ENCODE measurements around the gene MTMR12.

The MTMR12 gene

DNA sequence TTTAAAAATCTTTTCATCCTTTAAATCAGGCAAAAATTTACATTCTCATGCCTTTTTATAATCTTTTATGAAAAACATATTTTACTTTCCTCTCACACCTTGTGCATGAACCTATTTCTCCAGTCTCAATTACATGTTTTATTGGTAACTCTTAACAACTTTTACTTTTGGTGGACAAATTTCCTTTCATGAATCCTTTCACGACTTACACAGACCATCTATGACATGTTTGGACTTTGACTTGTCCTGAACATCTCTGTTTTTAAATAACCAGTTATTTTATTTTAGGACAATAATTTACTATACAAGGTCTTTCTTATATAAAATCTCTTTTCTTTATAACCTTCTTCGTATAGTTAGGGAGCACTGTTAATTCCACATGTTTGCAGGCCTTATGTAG, 26.5 kb upstream of the MTMR12 start:
- TF ChIP-seq, protein P1, sequence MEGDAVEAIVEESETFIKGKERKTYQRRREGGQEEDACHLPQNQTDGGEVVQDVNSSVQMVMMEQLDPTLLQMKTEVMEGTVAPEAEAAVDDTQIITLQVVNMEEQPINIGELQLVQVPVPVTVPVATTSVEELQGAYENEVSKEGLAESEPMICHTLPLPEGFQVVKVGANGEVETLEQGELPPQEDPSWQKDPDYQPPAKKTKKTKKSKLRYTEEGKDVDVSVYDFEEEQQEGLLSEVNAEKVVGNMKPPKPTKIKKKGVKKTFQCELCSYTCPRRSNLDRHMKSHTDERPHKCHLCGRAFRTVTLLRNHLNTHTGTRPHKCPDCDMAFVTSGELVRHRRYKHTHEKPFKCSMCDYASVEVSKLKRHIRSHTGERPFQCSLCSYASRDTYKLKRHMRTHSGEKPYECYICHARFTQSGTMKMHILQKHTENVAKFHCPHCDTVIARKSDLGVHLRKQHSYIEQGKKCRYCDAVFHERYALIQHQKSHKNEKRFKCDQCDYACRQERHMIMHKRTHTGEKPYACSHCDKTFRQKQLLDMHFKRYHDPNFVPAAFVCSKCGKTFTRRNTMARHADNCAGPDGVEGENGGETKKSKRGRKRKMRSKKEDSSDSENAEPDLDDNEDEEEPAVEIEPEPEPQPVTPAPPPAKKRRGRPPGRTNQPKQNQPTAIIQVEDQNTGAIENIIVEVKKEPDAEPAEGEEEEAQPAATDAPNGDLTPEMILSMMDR (IDR thresholded peaks at IDR 0.05; ENCODE audit: extremely low read depth, insufficient read depth, missing control alignments), result no peak
- DNase-seq (ENCODE audit: low spot score), result no peak
- in situ Hi-C loops (cut with MboI; ENCODE audit: low pct_unique_long_range_greater_than_20kb, low sequenced_read_pairs, unreplicated experiment), result no loop called here

DNA sequence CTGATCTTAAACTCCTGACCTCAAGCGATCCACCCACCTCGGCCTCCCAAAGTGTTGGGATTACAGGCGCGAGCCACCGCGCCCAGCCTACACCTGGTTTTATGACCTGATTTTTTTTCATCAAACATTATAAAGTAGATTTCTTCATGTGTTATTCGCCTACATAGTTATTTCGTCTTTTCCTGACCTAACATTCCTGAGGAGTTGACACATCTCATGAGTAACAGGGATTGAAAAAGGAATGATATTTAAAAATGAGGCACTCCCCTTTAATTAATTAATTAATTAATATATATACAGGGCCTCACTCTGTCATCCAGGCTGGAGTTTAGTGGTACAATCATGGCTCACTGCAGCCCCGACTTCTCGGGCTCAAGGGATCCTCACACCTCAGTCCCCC, 20.2 kb upstream of the MTMR12 start:
- DNase-seq (ENCODE audit: low spot score), result no peak
- in situ Hi-C loops (cut with MboI; ENCODE audit: low pct_unique_long_range_greater_than_20kb, low sequenced_read_pairs, unreplicated experiment), result no loop called here
- TF ChIP-seq, protein P1 (IDR thresholded peaks at IDR 0.05; ENCODE audit: extremely low read depth, insufficient read depth, missing control alignments), result no peak

DNA sequence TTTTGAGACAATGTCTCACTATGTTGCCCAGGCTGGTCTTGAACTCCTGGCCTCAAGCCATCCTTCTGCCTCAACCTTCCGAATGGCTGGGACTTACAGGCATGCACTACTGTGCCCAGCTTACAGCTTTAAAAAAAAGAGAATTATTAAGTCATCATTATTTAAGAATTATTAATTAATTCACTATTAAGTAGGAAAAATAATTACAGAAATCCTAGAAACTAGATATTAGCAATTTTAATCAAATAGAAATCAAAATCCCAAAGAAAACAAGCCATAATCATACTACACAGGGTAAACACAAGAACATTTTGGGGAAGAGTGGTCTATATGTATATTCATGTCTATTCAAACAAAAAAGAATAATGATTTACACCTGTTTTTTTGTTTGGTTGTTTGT, 19.6 kb upstream of the MTMR12 start:
- in situ Hi-C loops (cut with MboI; ENCODE audit: low pct_unique_long_range_greater_than_20kb, low sequenced_read_pairs, unreplicated experiment), result no loop called here
- DNase-seq (ENCODE audit: low spot score), result no peak
- TF ChIP-seq, protein P1 (IDR thresholded peaks at IDR 0.05; ENCODE audit: extremely low read depth, insufficient read depth, missing control alignments), result no peak

DNA sequence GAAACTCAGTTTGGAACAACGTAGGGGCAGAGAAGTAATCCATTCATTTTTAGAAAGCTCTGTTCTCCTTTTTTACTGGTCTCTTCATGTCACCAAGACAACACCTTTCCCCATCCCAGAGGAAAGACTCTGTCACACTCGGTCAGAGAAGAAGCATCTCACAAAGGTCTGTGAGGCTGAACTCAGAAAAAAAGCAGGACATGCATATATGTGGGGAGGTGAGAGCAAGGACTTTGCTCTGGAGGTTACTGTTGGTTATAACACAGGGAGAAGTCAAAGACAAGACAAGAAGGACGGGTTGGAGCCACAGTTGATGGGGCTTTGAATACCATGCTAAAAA, 19.2 kb upstream of the MTMR12 start:
- TF ChIP-seq, protein P1 (IDR thresholded peaks at IDR 0.05; ENCODE audit: extremely low read depth, insufficient read depth, missing control alignments), result no peak
- DNase-seq (ENCODE audit: low spot score), result no peak
- in situ Hi-C loops (cut with MboI; ENCODE audit: low pct_unique_long_range_greater_than_20kb, low sequenced_read_pairs, unreplicated experiment), result no loop called here

DNA sequence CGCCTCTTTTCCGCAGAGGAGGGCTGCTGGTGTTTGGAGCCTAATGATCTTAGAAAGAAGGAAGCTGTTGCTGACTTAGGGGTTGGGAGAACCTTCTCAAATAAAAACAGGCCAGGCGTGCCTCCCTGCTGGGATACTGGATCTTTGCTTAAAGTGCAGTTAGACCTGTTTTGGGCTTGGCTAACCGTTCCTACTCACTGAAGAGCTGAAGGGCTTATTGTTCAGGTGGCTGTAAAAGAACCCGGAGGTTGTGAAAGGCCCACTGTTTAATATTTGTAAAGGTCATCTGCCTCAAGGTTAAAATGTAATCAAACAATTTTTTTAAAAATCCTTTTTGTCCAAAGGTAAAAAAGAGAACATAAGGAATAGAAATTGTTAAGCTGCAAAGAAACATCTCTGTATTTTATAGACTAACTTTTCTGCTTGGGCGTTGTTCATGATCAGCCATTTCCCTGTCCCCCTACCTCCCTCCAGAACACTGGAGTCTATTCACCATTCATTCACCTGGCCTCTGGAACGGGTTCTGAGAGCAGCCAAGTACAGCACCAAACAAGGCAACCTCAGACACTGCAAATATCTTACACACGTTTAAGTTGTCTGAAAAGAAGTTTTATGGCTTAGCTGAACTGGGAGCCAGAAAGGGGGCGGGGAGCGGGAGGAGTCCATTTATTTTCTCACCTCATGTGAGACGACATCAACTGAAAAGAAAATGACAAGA, 18.6 kb upstream of the MTMR12 start:
- TF ChIP-seq, protein P1 (IDR thresholded peaks at IDR 0.05; ENCODE audit: extremely low read depth, insufficient read depth, missing control alignments), result no peak
- in situ Hi-C loops (cut with MboI; ENCODE audit: low pct_unique_long_range_greater_than_20kb, low sequenced_read_pairs, unreplicated experiment), result no loop called here
- no peak for DNase-seq (ENCODE audit: low spot score)

DNA sequence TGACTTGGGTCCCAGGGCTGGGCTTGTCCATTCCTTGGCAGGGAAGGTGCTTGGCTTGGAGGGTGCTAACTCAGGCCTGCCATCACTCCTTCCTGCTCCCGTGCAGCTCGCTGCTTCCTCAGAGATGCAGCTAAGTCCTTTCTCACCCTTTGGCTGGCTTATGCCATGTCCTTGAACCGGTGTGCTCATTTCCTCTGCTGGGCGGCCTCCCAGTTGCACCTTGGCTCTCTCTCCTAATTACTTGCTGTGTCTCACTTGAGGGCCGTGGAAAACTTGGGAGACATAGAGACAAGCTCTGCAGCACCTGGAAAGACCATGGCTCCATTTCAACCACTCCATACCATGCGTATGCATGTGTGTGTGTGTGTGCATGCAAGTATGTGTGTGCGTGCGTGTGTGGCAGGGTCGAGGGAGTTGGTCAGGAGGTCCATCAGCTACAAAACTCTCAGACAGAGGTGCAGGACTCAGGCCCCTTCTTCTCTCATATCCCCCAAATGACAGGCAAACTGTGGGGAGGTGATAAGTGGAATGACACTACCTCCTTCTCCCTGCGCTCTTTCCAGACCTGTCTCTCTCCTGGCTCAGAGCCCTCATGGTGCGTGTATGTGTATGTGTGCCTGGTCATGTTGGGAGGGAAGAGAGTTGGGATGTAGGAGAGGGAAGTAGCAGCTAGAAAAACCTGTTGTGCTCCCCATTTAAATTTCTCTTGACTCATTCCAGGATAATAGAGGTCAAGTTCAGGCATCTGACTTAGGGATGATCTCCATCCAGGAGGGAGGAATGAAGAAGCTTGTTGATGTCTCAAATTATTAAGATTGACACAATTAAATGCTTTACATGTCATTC, 17.6 kb upstream of the MTMR12 start:
- DNase-seq (ENCODE audit: low spot score), result no peak
- in situ Hi-C loops (cut with MboI; ENCODE audit: low pct_unique_long_range_greater_than_20kb, low sequenced_read_pairs, unreplicated experiment), result no loop called here
- TF ChIP-seq, protein P1 (IDR thresholded peaks at IDR 0.05; ENCODE audit: extremely low read depth, insufficient read depth, missing control alignments), result no peak
